HG03342 (cell line): Measurements from ENCODE around the gene LRP5.

Experiments
- ATAC-seq: cut with Tn5 transposase; IDR thresholded peaks from one replicate; pipeline ENCODE4 v1.9.1; 2021; ENCODE audit warnings: mild to moderate bottlenecking, moderate library complexity; ENCODE audit not compliant: unreplicated experiment

LRP5 gene

GRCh38 chr11:68345776-68346461, 33.5 kb downstream of the LRP5 start:
- ATAC-seq: no peak

- ATAC-seq: no peak
Measured at GRCh38 chr11:68346462-68346790, 34.0 kb downstream of the LRP5 start.

- ATAC-seq: no peak
Measured at GRCh38 chr11:68347345-68347744, 35.0 kb downstream of the LRP5 start.

GRCh38 chr11:68347841-68348240, 35.5 kb downstream of the LRP5 start:
- no peak for ATAC-seq

- ATAC-seq: no peak
Measured at GRCh38 chr11:68349461-68350249, 37.3 kb downstream of the LRP5 start.

GRCh38 chr11:68350759-68351449, 38.5 kb downstream of the LRP5 start:
- ATAC-seq: no peak

GRCh38 chr11:68351450-68352275, 39.3 kb downstream of the LRP5 start:
- ATAC-seq: no peak

- ATAC-seq: no peak
Measured at GRCh38 chr11:68352591-68352990, 40.2 kb downstream of the LRP5 start.

- ATAC-seq: no peak
Measured at GRCh38 chr11:68353118-68353517, 40.7 kb downstream of the LRP5 start.

- no peak for ATAC-seq
Measured at GRCh38 chr11:68353669-68354068, 41.3 kb downstream of the LRP5 start.

GRCh38 chr11:68354148-68354872, 41.9 kb downstream of the LRP5 start:
- no peak for ATAC-seq

GRCh38 chr11:68355471-68355870, 43.1 kb downstream of the LRP5 start:
- no peak for ATAC-seq

- no peak for ATAC-seq
Measured at GRCh38 chr11:68357568-68357967, 45.2 kb downstream of the LRP5 start.

GRCh38 chr11:68358416-68358815, 46.0 kb downstream of the LRP5 start:
- ATAC-seq: no peak

- no peak for ATAC-seq
Measured at GRCh38 chr11:68361702-68362101, 49.3 kb downstream of the LRP5 start.

GRCh38 chr11:68362801-68363379, 50.5 kb downstream of the LRP5 start:
- ATAC-seq: no peak

- no peak for ATAC-seq
Measured at GRCh38 chr11:68363776-68364175, 51.4 kb downstream of the LRP5 start.

- ATAC-seq: no peak
Measured at GRCh38 chr11:68364581-68364980, 52.2 kb downstream of the LRP5 start.

- no peak for ATAC-seq
Measured at GRCh38 chr11:68365943-68366435, 53.6 kb downstream of the LRP5 start.

GRCh38 chr11:68367252-68367651, 54.9 kb downstream of the LRP5 start:
- no peak for ATAC-seq
